GM21515 (cell line): ENCODE data around the gene WDR5.
A peak's percentile ranks its signal among the peaks of the same experiment; 100 is the strongest.
"Not testable (repeated sequence)": the region's sequence is repeated elsewhere in the genome, so short reads cannot be mapped to it uniquely, and the experiment has no call there.

Experiments
- ATAC-seq: cut with Tn5 transposase; IDR thresholded peaks from one replicate; pipeline ENCODE4 v1.9.1; 2021; ENCODE audit not compliant: unreplicated experiment

Gene WDR5

GRCh38 chr9:134135343-134136117 lies at the start of gene WDR5:
TSS of gene WDR5 (plus strand) at chr9:134136082. CDS start at chr9:134139878, 3,796 bp downstream.
- ATAC-seq = peak; percentile 56

- no peak for ATAC-seq
Observed at GRCh38 chr9:134088063-134088725, 47.7 kb upstream of the WDR5 start.

- ATAC-seq = no peak
Observed at GRCh38 chr9:134089972-134090371, 45.9 kb upstream of the WDR5 start.

DNA sequence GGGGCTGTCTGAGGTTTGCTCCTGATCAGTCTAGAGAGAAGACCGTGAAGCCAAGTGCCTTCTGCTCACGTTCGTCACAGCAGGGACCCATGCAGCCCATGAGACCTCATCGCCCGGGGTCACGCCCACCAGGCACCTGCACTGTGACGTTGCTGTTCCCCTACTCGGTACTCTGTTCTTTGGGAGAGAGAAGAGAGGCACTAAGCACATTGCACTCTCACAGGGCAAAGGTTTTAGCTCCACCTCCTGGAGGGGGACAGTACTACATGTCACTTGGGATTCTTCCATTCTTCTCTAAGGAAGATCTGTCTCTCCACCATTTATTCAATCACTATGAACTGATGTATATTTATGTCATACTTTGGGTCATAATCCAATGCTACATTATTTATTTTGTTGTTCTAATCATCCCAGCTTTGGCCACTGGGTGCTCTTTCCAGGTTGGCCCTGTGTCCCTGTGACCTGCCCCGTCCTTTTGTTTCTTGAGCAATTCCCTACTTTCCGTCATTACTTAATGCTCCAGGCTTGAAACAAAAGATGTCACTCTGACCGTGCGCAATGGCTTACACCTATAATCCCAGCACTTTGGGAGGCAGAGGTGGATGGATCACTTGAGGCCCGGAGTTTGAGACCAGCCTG lies 36.6 kb upstream of the WDR5 start:
- ATAC-seq = no peak

DNA sequence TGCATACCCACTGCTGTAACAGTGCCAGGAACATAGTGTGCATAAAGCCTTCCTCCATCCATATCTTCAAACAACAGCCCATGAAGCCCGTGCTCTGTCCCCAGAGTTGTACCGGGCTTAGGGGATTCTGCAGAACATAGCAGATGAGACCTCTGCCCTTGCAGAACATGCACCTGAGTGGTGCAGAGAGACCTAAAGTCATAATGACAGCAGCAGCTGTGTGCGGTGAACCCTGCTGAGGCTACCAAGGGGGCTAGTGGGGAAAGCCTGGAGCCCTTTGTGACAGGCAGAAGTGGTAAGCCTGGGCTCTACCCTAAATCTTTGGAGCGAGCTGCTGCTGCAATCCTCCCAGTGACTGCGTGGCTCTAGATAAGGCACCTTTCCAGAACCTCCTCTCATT lies 35.8 kb upstream of the WDR5 start:
- no peak for ATAC-seq

GRCh38 chr9:134101133-134101532 lies 34.7 kb upstream of the WDR5 start:
- not testable (repeated sequence) for ATAC-seq

GRCh38 chr9:134101623-134102149 lies 34.2 kb upstream of the WDR5 start:
- no peak for ATAC-seq

DNA sequence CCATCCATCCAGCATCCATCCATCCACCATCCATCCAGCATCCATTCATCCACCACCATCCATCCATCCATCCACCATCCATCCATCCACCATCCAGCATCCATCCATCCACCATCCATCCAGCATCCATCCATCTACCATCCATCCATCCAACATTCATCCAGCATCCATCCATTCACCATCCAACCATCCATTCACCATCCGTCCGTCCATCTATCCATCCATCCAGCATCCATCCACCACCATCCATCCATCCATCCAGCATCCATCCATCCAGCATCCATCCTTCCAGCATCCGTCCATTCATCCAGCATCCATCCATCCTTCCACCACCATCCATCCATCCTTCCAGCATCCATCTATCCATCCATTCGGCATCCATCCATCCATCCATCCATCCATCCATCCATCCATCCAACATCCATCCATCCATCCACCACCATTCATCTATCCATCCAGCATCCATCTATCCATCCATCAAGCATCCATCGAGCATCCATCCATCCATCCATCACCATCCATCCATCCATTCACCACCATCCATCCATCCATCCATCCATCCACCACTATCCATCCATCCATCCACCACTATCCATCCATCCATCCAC lies 32.4 kb upstream of the WDR5 start:
- no peak for ATAC-seq

DNA sequence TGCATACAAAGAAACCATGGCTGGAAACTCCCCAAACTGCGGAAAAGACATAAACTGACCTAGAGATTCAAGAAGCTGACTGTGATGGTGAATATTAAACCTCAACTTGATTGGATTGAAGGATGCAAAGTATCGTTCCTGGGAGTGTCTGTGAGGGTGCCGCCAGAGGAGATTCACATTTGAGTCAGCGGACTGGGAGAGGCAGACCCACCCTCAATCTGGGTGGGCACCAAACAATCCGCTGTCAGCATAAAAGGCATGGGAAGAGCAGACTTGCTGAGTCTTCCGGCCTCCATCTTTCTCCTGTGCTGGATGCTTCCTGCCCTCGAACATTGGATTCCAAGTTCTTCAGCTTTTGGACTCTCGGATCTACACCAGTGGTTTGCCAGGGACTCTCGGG lies 24.8 kb upstream of the WDR5 start:
- no peak for ATAC-seq

DNA sequence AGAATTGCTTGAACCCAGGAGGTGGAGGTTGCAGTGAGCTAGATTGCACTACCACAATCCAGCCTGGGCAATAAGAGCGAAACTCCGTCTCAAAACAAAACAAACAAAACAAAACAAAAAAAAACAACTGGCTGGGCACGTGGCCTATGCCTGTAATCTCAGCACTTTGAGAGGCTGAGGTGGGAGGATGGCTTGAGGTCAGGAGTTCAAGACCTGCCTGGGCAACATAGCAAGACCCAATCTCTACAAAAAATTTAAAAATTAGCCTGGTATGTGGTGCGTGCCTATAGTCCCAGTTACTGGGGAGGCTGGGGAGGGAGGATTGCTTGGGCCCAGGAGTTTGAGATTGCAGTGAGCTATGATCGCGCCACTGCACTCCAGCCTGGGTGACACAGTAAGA lies 23.3 kb upstream of the WDR5 start:
- ATAC-seq = no peak

DNA sequence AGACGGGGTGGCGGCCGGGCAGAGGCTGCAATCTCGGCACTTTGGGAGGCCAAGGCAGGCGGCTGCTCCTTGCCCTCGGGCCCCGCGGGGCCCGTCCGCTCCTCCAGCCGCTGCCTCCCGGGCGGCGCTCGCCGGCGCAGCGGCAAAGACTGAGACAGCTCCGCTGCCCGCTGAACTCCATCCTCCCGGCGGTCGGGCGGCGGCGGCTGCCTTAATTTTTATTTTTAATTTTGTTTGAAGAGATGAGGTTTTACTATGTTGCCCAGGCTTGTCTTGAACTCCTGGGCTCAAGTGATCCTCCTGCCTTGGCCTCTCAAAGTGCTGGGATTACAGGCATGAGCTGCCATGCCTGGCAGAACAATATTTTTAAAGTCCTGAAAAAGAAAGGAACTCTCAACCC lies 16.9 kb upstream of the WDR5 start:
- ATAC-seq = not testable (repeated sequence)

DNA sequence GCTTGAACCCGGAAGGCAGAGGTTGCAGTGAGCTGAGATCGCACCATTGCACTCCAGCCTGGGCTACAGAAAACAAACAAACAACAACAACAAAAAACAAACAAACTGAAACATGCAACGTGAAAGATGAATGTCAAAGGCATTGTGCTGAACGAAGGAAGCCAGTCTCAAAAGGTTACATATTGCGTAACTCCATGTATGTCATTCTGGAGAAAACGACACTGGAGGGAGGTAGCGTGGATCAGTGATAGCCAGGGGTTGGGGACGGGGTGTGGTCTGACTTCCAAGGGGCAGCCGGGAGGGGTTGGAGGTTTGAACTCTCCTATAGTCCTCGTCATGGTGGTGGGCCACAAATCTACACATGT lies 12.1 kb upstream of the WDR5 start:
- ATAC-seq = no peak

DNA sequence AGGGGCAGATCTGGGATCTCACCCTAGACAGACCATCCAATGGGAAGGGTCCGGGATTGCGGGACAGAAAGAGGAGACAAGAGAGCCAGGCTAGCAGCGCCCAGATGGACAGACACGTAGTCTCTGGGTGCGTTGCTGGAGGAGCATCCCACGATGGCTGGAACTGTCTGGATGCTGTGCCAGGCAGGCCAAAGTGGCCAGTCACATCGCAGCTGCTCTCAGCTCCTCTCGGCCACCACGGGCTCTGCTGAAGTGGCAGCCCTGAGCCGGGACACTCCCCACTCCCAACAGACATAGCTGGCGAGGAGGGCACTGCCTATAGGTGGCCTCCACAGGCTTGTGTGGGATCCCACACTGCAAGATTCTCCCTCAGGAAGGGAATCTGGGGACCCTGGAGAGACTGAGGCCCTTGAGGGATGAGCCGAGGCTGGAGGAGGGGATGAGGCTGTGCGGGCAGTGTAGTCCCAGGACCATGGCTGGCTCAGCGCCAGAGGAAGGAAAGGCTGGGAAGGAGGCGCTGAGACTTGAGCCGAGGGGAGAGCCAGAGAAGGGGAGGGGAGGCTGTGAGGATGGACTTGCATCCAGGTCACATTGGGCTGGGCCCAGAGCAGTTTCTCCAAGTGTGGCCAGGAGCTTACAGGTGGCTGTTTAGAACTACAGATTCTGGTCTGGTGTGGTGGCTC lies 10.3 kb upstream of the WDR5 start:
- ATAC-seq = no peak

DNA sequence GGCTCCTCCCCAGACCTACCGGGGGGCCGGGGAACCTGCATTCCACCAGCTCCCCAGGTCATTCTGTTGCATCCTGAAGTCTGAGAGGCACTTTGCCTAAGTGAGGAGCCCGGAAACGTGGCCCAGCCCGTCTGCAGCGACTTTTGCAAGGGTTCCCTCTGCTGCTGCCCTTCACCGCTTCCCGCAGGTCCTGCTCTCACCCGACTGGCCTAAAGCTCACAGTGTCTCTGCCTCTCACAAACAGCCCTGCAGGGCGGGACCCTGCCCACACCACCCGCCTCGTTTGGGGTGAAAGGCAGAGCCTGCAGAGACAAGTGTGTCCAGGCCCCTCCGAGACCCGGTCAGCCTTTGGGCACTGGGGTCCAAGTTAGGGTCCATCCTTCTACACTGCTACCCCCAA lies 9.5 kb upstream of the WDR5 start:
- no peak for ATAC-seq

DNA sequence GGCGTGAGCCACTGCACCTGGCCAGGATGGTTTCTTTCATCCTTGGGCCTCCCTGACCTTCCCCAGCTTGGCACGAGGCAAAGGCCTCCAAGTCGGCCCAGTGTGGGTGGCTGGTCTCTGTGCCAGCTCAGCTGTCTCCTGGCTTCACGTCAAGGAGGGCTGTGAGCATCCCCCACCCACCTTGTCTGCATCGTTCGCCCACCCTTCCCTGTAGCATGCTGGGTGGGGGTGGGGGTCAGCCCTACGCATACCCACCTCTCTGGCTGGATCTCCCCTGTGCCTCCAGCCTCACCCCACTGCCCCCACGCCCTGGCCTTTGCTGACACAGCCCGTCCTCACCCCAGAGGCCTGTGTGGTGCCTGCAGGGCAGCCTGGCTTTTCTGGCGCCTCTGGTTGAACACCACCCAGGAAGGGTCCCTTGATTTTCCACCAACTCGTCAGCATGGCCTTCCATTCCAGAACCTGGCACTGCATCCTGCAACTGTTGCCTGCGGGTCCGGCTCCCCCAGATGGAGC lies 8.8 kb upstream of the WDR5 start:
- ATAC-seq = no peak

GRCh38 chr9:134127616-134128015 lies 8.3 kb upstream of the WDR5 start:
- no peak for ATAC-seq

- no peak for ATAC-seq
Observed at GRCh38 chr9:134128727-134129679, 6.9 kb upstream of the WDR5 start.

GRCh38 chr9:134130503-134131375 lies 5.1 kb upstream of the WDR5 start:
- no peak for ATAC-seq
